B cell (primary cell): ENCODE data around the gene CDK6. TPM values are rescaled to one million over a fixed set of nuclear protein-coding genes. Genes with fewer than 3 reads are reported as not detected.

Source experiments
- ATAC-seq: fragments of 200-7000 bp; cut with Tn5 transposase; one replicate; pipeline ENCODE4 v1.10.0; 2021; ENCODE audit warnings: low read depth, mild to moderate bottlenecking, moderate number of reproducible peaks, moderate library complexity
- CTCF ChIA-PET: fragments of 350-600 bp; sonication (Branson Sonifier 250); formaldehyde crosslinking; loops from one replicate; lab custom pipeline; 2021; ENCODE audit warnings: antibody characterized with exemption, inconsistent platforms; lab: Charles Lee
- POLR2A ChIA-PET: fragments of 350-600 bp; sonication (Branson Sonifier 250); formaldehyde crosslinking; loops from one replicate; lab custom pipeline; 2021; ENCODE audit warnings: antibody characterized with exemption; lab: Charles Lee
- DNase-seq: peaks from one replicate; pipeline ENCODE4 v3.0.0; 2013
- H2AFZ ChIP-seq: 2 replicates; pipeline ENCODE4 v1.6.1; 2012; ENCODE audit warnings: mild to moderate bottlenecking, low read depth, low read length; ENCODE audit not compliant: insufficient read depth, poor library complexity, severe bottlenecking
- H3K27ac ChIP-seq, 2 donors: 1 replicate in 1 of 2; 2 replicates in 1 of 2; pipeline ENCODE4 v1.5.1; 2012 to 2013; ENCODE audit warnings: low read length in 2 of 2, mild to moderate bottlenecking in 2 of 2, moderate library complexity in 1 of 2
- H3K27me3 ChIP-seq, 4 experiments: fragments of 200-600 bp in 1 of 4; sonication (generic) in 1 of 4; replicated peaks in 1 of 4; 1 replicate in 2 of 4; 2 replicates in 2 of 4; pipeline versions ENCODE4 v1.6.1 to v1.7.0; 2013 to 2016; ENCODE audit warnings: low read length in 3 of 4, mild to moderate bottlenecking in 2 of 4, mixed read lengths in 1 of 4, moderate library complexity in 1 of 4; ENCODE audit not compliant: insufficient read depth in 4 of 4, control insufficient read depth in 3 of 4; ENCODE audit errors: control extremely low read depth in 1 of 4
- H3K36me3 ChIP-seq, 2 experiments: replicated peaks in 1 of 2; 1 replicate in 1 of 2; 2 replicates in 1 of 2; pipeline versions ENCODE4 v1.6.1 to v1.7.1; 2013; ENCODE audit warnings: low read length in 1 of 2; ENCODE audit not compliant: insufficient read depth in 2 of 2, control insufficient read depth in 1 of 2; ENCODE audit errors: control extremely low read depth in 1 of 2, extremely low read depth in 1 of 2
- H3K4me1 ChIP-seq, 2 donors: fragments of 200-600 bp in 1 of 2; sonication (generic) in 1 of 2; 1 replicate in 1 of 2; 2 replicates in 1 of 2; pipeline versions ENCODE4 v1.5.1 to v1.6.1; 2013 to 2017; ENCODE audit warnings: low read length in 2 of 2; ENCODE audit not compliant: control insufficient read depth in 2 of 2, insufficient read depth in 2 of 2
- H3K4me2 ChIP-seq: replicated peaks from 2 replicates; pipeline ENCODE3; 2012; ENCODE audit warnings: mild to moderate bottlenecking, low read depth, low read length; ENCODE audit not compliant: poor library complexity, severe bottlenecking
- H3K4me3 ChIP-seq, 5 experiments: fragments of 200-600 bp in 1 of 5; sonication (generic) in 1 of 5; 1 replicate in 3 of 5; 2 replicates in 2 of 5; pipeline versions ENCODE4 v1.5.1 to v1.7.0; 2011 to 2016; ENCODE audit warnings: low read length in 4 of 5, mild to moderate bottlenecking in 4 of 5, low read depth in 2 of 5, control low read depth in 1 of 5, moderate library complexity in 1 of 5; ENCODE audit not compliant: insufficient read depth in 1 of 5; ENCODE audit errors: control extremely low read depth in 1 of 5, extremely low read depth in 1 of 5
- H3K79me2 ChIP-seq: fragments of 200-600 bp; sonication (generic); one replicate; pipeline ENCODE4 v1.6.0; 2016; ENCODE audit warnings: low read length; ENCODE audit not compliant: control insufficient read depth, insufficient read depth
- H3K9ac ChIP-seq: fragments of 200-600 bp; sonication (generic); 2 replicates; pipeline ENCODE4 v1.6.1; 2017; ENCODE audit warnings: mild to moderate bottlenecking, low read length, moderate library complexity
- H3K9me3 ChIP-seq, 3 donors: one replicate each; pipeline versions ENCODE4 v1.6.1 to v1.7.1; 2013; ENCODE audit warnings: low read length in 2 of 3; ENCODE audit not compliant: control insufficient read depth in 2 of 3, insufficient read depth in 1 of 3; ENCODE audit errors: control extremely low read depth in 1 of 3
- H4K20me1 ChIP-seq: 2 replicates; pipeline ENCODE4 v1.6.0; 2012; ENCODE audit warnings: mild to moderate bottlenecking, low read length; ENCODE audit not compliant: insufficient read depth, control insufficient read depth, poor library complexity, severe bottlenecking
- H3K27ac Mint-ChIP-seq: one replicate; pipeline ENCODE4 v1.8.0; 2021; ENCODE audit warnings: mixed read lengths
- H3K27me3 Mint-ChIP-seq: one replicate; pipeline ENCODE4 v1.8.0; 2021; ENCODE audit warnings: mixed read lengths
- H3K4me1 Mint-ChIP-seq: one replicate; pipeline ENCODE4 v1.8.0; 2021; ENCODE audit warnings: mixed read lengths
- H3K4me3 Mint-ChIP-seq: one replicate; pipeline ENCODE4 v1.8.0; 2021; ENCODE audit warnings: mixed read lengths
- H3K9me3 Mint-ChIP-seq: one replicate; pipeline ENCODE4 v1.8.0; 2022; ENCODE audit warnings: mixed read lengths; ENCODE audit not compliant: insufficient read depth
- EZH2 ChIP-seq: IDR thresholded peaks from 2 replicates; pipeline ENCODE4 v1.6.1; 2012; ENCODE audit warnings: borderline replicate concordance, low read depth, mild to moderate bottlenecking, moderate library complexity, low read length; ENCODE audit not compliant: insufficient read depth, poor library complexity, severe bottlenecking
- intact Hi-C: fragments of 100-400 bp; cut with micrococcal nuclease; formaldehyde crosslinking; loops from one replicate; pipeline ENCODE4 v1.10.0; 2022
- polyA plus RNA-seq: library from polyadenylated mRNA; depleted of rRNA; stranded (reverse); fragments of >200 nt; gene quantifications from 2 replicates; pipeline ENCODE4 v1.2.3, GENCODE V29; 2012
- total RNA-seq, 2 donors: library from RNA; stranded (reverse); fragments of 120-200 nt in 1 of 2; gene quantifications; 1 replicate in 1 of 2; 2 replicates in 1 of 2; pipeline versions ENCODE4 v1.2.3 to v1.2.4, GENCODE V29; 2013 to 2022
- TF ChIP-seq, protein P1 (sequence below): fragments of 200-600 bp; IDR thresholded peaks from one replicate; pipeline ENCODE4 v1.8.0; 2022; ENCODE audit warnings: antibody characterized with exemption, mild to moderate bottlenecking

The CDK6 gene
- total and polyA plus RNA-seq, 2 donors (not counting 1 experiment from before 2014, with no cell fraction given): 3.0 to 14.6 TPM

DNA sequence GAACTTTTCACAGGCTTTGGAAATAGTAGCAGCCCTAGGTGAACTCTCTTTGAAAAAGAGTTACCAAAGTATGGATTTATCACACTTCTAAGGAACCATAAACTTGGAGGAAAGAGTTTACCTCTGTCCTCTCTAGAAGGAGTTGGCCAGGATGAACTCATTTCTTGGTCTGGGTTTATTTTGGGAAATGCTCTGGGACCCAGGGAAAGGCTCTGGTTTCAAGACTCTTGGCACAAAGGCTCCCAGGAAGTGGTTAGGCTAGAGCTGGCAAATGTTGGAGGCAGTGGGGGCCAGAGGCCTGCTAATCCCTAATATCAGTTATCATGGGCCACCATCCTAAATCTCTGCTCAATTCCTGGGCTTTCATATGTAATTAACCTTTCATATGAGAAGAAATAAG lies 36.3 kb upstream of the CDK6 start:
- TF ChIP-seq, protein P1, sequence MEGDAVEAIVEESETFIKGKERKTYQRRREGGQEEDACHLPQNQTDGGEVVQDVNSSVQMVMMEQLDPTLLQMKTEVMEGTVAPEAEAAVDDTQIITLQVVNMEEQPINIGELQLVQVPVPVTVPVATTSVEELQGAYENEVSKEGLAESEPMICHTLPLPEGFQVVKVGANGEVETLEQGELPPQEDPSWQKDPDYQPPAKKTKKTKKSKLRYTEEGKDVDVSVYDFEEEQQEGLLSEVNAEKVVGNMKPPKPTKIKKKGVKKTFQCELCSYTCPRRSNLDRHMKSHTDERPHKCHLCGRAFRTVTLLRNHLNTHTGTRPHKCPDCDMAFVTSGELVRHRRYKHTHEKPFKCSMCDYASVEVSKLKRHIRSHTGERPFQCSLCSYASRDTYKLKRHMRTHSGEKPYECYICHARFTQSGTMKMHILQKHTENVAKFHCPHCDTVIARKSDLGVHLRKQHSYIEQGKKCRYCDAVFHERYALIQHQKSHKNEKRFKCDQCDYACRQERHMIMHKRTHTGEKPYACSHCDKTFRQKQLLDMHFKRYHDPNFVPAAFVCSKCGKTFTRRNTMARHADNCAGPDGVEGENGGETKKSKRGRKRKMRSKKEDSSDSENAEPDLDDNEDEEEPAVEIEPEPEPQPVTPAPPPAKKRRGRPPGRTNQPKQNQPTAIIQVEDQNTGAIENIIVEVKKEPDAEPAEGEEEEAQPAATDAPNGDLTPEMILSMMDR: no peak
- TF ChIP-seq EZH2: no peak
- intact Hi-C loops: no loop called here
- H3K27ac ChIP-seq: no peak overlapping the region
- peaks cover 2% of the 10 kb centered on the region for H3K27me3 Mint-ChIP-seq
- no peaks in the 10 kb centered on the region for H3K27me3 ChIP-seq
- DNase-seq (no peak), ATAC-seq (no peak)
- peaks cover 10% of the 10 kb centered on the region for H3K9me3 Mint-ChIP-seq
- no peaks in the 10 kb centered on the region for H3K36me3 ChIP-seq
- no peaks in the 10 kb centered on the region for H4K20me1 ChIP-seq
- ChIA-PET POLR2A (no interaction called here), CTCF (no interaction called here)
- H3K4me1 ChIP-seq: no peaks in the 10 kb centered on the region
- H3K4me1 Mint-ChIP-seq: no peaks in the 10 kb centered on the region
- no peak overlapping the region for H3K4me3 ChIP-seq
- H3K4me3 Mint-ChIP-seq: no peak overlapping the region
- H2AFZ ChIP-seq: no peak overlapping the region
- H3K27ac Mint-ChIP-seq: no peak overlapping the region
- peaks cover 2 to 11% (median 7%) of the 10 kb centered on the region in 3 donors for H3K9me3 ChIP-seq
- no peak overlapping the region for H3K4me2 ChIP-seq
- no peaks in the 10 kb centered on the region for H3K79me2 ChIP-seq
- no peak overlapping the region for H3K9ac ChIP-seq

DNA sequence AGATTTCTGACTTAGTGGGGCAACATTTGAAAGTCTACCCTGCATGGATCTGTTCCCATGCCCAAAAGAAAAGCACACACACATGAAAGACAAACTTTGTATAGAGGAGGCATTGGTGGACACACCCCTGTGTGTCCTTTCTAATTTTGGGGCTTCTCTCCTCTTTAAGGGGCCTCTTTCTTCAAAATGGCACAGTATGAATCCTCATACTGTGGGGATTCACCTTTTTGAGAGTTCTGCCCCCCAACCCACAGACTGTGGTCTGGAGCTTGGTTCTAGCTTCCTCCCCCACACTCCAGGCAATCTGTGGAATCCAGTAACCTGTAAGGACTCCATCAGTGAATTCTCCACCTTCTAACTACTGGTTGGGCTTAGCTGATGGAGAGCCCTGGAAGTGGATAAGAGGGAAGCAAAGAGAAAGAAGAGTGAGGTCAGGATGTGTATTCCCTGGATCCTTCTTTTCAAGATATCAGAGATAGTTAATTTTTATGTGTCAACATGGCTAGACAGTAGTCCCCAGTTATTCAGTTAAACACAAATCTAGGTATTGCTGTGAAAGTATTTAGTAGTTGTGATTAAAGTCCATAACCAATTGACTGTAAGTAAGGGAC lies 32.4 kb upstream of the CDK6 start:
- Mint-ChIP-seq H3K27me3 (peaks cover 2% of the 10 kb centered on the region), H3K27ac (no peak overlapping the region), H3K4me1 (no peaks in the 10 kb centered on the region), H3K9me3 (peaks cover 10% of the 10 kb centered on the region), H3K4me3 (no peak overlapping the region)
- no peak for ATAC-seq
- Histone ChIP-seq H3K9ac (no peak overlapping the region), H3K4me2 (no peak overlapping the region), H4K20me1 (no peaks in the 10 kb centered on the region), H3K79me2 (no peaks in the 10 kb centered on the region), H3K9me3 (peaks cover 2 to 11% (median 7%) of the 10 kb centered on the region in 3 donors), H2AFZ (no peak overlapping the region), H3K36me3 (no peaks in the 10 kb centered on the region), H3K27me3 (no peaks in the 10 kb centered on the region), H3K4me3 (no peak overlapping the region), H3K27ac (no peak overlapping the region), H3K4me1 (no peaks in the 10 kb centered on the region)
- POLR2A ChIA-PET: no interaction called here
- no peak for DNase-seq
- intact Hi-C loops: no loop called here
- TF ChIP-seq, protein P1: no peak
- no peak for TF ChIP-seq EZH2
- CTCF ChIA-PET: no interaction called here
